ENCODE measurements around the gene USP3. TPM values are rescaled to one million over a fixed set of nuclear protein-coding genes. Genes with fewer than 3 reads are reported as not detected.
A peak's percentile ranks its signal among the peaks of the same experiment; 100 is the strongest.

USP3 gene
- 10 to 100 TPM; 56.1 to 93.0 (median 73.7) TPM for total RNA-seq

DNA sequence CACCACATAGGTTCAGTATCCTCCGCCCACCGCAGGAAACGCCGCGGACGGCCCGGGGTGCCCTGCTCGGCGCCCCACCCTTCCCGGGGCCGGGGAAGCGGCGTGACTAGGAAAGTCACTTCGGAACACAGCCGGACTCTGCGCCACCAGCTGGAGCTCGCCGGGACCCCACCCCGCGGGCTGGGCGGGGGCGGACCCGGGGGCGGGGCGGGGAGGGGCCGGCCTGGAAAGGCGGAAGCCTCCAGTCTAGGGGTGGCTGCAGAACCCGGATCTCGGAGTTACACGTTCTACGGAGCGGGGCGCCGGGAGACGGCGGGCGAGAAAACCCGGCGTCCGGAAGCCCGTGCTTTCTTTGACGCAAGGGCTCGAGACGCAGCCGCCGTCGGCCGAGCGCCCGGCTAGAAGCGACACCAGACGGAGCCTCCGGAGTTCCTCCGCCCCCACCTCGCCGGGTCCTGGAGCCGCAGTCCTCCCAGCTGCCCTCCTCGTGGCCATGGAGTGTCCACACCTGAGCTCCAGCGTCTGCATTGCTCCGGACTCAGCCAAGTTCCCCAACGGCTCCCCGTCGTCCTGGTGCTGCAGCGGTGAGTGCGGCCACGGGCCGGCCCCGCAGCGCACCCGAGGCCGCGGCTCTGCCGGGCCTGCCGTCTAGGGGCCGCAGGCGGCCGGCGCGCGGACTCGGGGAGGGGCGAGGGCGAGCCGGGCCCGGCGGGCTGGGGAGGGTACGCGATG is at the start of gene USP3:
Gene USP3, plus strand, starts transcription at position 347 of the 732 bp plus-strand sequence. Its CDS starts 147 bp downstream, at position 494.
- in situ Hi-C loops (cut with MboI; ENCODE audit: low pct_ligation_motif_present in 1 of 4, low pct_unique_long_range_greater_than_20kb in 1 of 4, low sequenced_read_pairs in 3 of 4): no loop called here
- peaks cover 39 to 78% (median 58%) of the 10 kb centered on the region in 4 donors for H3K4me1 ChIP-seq

DNA sequence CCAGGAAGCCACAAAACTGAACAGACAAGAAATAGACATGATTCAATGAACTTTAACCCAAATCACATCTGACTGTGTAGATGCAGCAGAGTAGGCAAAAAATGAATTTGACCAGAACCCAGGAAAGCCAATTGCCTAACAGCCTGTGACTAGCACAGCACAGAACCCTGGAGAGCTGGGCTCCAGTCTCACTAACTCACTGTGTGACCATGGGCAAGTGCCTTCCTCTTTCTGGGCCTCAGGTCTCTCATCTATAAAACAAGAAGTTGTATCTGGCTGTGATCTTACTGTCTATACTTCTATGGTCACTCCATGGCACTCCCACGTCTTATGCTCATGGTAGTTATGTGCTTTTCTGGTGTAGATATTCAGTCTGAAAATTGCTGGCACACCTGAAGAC is 48.1 kb upstream of the USP3 start:
- in situ Hi-C loops (cut with MboI; ENCODE audit: low pct_ligation_motif_present in 1 of 4, low pct_unique_long_range_greater_than_20kb in 1 of 4, low sequenced_read_pairs in 3 of 4): loop anchor here in 1 of 4 donors (25.0 kb wide), 1 partner anchor 606 kb away; no protein-coding TSS in a partner anchor
- no peak overlapping the region for H3K27ac ChIP-seq
- TF ChIP-seq EP300 (IDR thresholded peaks at IDR 0.05; ENCODE audit: low read depth) (no peak), POLR2A (IDR thresholded peaks at IDR 0.05) (no peak), CTCF (IDR thresholded peaks at IDR 0.05) (no peak), POLR2AphosphoS5 (IDR thresholded peaks at IDR 0.05) (no peak)

More for the DNA sequence above, at the start of gene USP3:
- 1% methylated on average over 34 of the region's 88 CpGs; no CpG with 5 or more reads in 1 of the 2 donors for WGBS, 2 donors (ENCODE audit: low coverage in 1 of 2)
- peak within 1 kb of the TSS; percentile 74 to 94 (median 91) for H3K4me3 ChIP-seq
- H3K27me3 ChIP-seq: no peaks in the 10 kb centered on the region
- TF ChIP-seq POLR2AphosphoS5 (IDR thresholded peaks at IDR 0.05) (peak; percentile 89 to 97 (median 95)), EP300 (IDR thresholded peaks at IDR 0.05; ENCODE audit: low read depth) (no peak), POLR2A (IDR thresholded peaks at IDR 0.05) (peak; percentile 93), CTCF (IDR thresholded peaks at IDR 0.05) (peak; percentile 4 to 52 (median 38))
- H3K9me3 ChIP-seq: no peaks in the 10 kb centered on the region
- H3K36me3 ChIP-seq: no peaks in the 10 kb centered on the region
- peak; percentile 97 for DNase-seq
- intact Hi-C loops (cut with DNase I; ENCODE audit: low total_unique reads): loop anchor here (5.0 kb wide), 1 partner anchor 98 kb away; no protein-coding TSS in a partner anchor
- H3K27ac ChIP-seq: peak within 1 kb of the TSS; percentile 98 to 100 (median 98)

DNA sequence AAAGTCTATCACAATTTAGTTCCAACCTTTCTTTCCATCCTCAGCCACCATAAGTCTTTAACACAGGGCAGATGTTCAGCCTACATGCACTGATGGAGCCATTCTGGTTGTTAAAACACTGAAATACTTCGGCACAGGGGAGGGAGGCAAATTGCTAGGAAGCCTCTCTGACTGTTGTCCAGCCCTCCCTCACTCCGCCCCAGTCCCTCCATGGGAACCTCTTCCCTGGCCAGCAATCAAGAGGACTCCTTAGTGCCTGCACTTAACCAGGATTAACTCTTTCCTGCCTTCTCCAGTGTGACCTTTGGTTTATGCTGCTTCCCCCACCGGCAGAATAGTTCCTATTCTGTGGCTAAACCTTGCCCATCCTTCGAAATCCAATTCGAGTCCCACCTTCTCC is 47.0 kb upstream of the USP3 start:
- WGBS, 2 donors (ENCODE audit: low coverage in 1 of 2): 45 to 63% methylated on average over 5 of the region's 5 CpGs
- H3K27ac ChIP-seq: no peak overlapping the region
- H3K9me3 ChIP-seq: no peaks in the 10 kb centered on the region
- in situ Hi-C loops (cut with MboI; ENCODE audit: low pct_ligation_motif_present in 1 of 4, low pct_unique_long_range_greater_than_20kb in 1 of 4, low sequenced_read_pairs in 3 of 4): loop anchor here in 1 of 4 donors (25.0 kb wide), 1 partner anchor 605 kb away; no protein-coding TSS in a partner anchor
- H3K4me3 ChIP-seq: no peak overlapping the region
- no peaks in the 10 kb centered on the region for H3K27me3 ChIP-seq
- peaks cover 9 to 28% (median 22%) of the 10 kb centered on the region in 4 donors for H3K4me1 ChIP-seq
- intact Hi-C loops (cut with DNase I; ENCODE audit: low total_unique reads): no loop called here
- DNase-seq: no peak
- TF ChIP-seq EP300 (IDR thresholded peaks at IDR 0.05; ENCODE audit: low read depth): no peak
- no peak for TF ChIP-seq CTCF (IDR thresholded peaks at IDR 0.05)
- TF ChIP-seq POLR2A (IDR thresholded peaks at IDR 0.05): no peak
- TF ChIP-seq POLR2AphosphoS5 (IDR thresholded peaks at IDR 0.05): no peak
- no peaks in the 10 kb centered on the region for H3K36me3 ChIP-seq

More for the DNA sequence above, 48.1 kb upstream of the USP3 start:
- Histone ChIP-seq H3K36me3 (no peaks in the 10 kb centered on the region), H3K27me3 (no peaks in the 10 kb centered on the region), H3K4me1 (peaks cover 0 to 17% (median 12%) of the 10 kb centered on the region in 4 donors), H3K9me3 (no peaks in the 10 kb centered on the region), H3K4me3 (no peak overlapping the region)
- no peak for DNase-seq
- intact Hi-C loops (cut with DNase I; ENCODE audit: low total_unique reads): no loop called here
- WGBS, 2 donors (ENCODE audit: low coverage in 1 of 2): 60 to 68% methylated on average over 1 of the region's 1 CpG

DNA sequence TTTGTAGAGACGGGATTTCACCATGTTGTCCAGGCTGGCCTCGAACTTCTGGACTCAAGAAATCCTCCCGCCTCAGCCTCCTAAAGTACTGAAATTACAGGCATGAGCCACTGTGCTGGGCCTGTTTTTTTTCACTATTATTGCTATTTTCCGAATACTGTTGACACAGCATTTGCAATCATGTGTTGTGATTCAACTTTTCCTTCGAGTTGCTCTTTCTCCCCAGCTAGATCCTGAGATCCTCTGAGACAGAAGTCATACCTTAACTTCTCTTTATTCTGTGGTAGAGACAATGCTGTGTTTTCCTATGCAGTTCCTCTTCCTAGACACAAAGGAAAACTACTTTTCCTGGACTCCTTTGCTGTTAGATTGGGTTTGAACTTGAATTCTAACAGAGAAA is 46.4 kb upstream of the USP3 start:
- no peak for DNase-seq
- no peaks in the 10 kb centered on the region for H3K27me3 ChIP-seq
- peaks cover 14 to 35% (median 28%) of the 10 kb centered on the region in 4 donors for H3K4me1 ChIP-seq
- TF ChIP-seq POLR2A (IDR thresholded peaks at IDR 0.05) (no peak), POLR2AphosphoS5 (IDR thresholded peaks at IDR 0.05) (no peak)
- no peak overlapping the region for H3K4me3 ChIP-seq
- 85 to 92% methylated on average over 4 to 5 of the region's 5 CpGs for WGBS, 2 donors (ENCODE audit: low coverage in 1 of 2)
- H3K27ac ChIP-seq: no peak overlapping the region
- H3K9me3 ChIP-seq: no peaks in the 10 kb centered on the region
- intact Hi-C loops (cut with DNase I; ENCODE audit: low total_unique reads) (no loop called here), in situ Hi-C loops (cut with MboI; ENCODE audit: low pct_ligation_motif_present in 1 of 4, low pct_unique_long_range_greater_than_20kb in 1 of 4, low sequenced_read_pairs in 3 of 4) (loop anchor here in 1 of 4 donors (25.0 kb wide), 1 partner anchor 604 kb away; no protein-coding TSS in a partner anchor)
- no peaks in the 10 kb centered on the region for H3K36me3 ChIP-seq

Data from transverse colon (tissue), 4 donors.